HG03469 (cell line): ENCODE measurements around the gene FAM168B.

Experiments
- ATAC-seq: cut with Tn5 transposase; IDR thresholded peaks from one replicate; pipeline ENCODE4 v1.9.1; 2021; ENCODE audit warnings: mild to moderate bottlenecking, moderate library complexity, moderate number of reproducible peaks; ENCODE audit not compliant: unreplicated experiment

The FAM168B gene

DNA sequence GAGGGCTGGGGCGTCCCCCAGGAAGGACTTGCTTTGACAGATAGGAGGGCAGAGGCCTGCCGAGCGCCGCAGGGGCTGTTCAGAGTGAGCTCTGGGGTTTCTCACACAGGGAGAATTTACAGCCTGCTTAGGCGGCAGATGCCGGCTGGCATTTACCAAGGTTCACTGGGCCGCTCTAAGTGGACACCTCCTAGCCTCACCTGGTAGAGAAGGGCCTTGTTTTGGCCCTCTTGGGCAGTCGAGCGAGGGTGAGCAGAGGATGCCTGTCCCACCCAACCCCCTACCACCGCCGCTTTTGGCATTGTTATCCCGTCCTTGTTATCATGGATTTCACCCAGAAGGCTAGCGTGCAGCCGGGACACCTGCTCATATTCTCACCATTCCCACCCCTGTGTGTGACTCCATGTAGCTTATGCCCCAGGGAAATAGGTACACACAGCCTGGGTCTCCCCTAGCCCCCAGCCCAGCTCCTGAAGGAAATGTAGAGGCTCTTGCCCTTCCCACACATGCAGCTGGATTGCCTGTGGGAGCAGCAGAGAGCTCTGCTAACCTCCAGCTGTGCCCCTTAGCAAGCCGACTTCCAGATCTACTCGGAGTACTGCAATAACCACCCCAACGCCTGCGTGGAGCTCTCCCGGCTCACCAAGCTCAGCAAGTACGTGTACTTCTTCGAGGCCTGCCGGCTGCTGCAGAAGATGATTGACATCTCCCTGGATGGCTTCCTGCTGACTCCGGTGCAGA lies 52.4 kb downstream of the FAM168B start:
- ATAC-seq, result no peak

DNA sequence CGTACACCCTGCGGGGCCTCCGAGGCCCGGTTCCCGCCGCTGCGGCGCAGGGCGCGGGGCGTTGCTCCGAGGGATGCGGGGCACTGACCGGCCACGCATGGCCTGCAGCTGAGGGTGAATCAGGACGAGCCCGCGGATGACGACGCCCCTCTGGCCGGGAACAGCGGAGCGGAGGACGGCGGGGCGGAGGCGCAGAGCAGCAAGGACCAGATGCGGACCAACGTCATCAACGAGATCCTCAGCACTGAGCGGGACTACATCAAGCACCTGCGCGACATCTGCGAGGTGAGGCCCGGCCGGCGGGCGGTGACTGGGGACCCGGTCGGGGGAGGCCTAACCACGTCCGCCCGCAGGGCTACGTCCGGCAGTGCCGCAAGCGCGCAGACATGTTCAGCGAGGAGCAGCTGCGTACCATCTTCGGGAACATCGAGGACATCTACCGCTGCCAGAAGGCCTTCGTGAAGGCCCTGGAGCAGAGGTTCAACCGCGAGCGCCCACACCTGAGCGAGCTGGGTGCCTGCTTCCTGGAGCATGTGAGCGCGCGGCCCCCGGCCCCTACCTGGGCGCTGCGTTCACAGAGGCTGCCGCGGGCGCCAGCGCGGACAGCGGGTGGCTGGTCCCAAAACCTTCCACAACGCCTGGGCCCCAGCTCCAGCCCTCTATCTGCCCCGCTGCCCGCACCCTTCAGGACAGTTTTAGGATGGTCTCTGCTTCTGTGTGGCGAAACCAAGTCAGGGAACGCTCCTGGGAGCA lies 53.2 kb downstream of the FAM168B start:
- ATAC-seq, result no peak

DNA sequence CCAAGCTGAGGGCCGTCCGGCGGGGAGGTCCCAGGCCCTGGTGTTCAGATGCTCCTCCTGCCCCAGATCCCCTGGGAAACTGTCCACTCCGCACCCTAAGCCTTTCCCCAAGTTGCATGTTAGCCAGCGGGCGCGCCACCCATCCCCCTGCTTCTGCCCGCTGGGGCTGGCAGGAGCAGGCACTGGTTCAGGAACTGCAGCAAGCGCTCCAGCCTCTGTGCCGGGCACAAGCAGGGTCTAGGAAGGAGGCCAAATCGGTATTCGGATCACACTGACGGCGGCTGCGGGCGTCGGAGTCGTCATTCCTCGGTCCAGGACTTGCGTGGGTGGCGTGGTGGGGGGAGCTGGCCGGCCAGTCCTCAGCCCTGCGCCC lies 53.7 kb downstream of the FAM168B start:
- no peak for ATAC-seq

DNA sequence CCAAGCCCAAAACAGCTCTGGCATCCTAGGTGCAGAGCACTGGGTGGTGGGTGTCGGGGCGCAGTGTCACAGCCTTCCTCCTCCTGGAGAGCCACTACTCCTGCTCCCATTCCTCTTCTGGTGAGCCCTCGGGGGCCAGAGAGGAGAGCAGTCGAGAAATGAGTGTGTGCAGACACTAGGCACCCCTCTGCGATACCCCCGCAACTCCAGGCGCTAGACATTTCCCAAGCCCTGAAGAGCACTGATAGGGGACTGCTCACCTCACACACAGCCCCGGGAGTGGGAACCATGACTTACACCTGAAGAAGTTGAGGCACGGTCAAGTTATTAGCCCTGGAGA lies 54.2 kb downstream of the FAM168B start:
- ATAC-seq, result no peak

DNA sequence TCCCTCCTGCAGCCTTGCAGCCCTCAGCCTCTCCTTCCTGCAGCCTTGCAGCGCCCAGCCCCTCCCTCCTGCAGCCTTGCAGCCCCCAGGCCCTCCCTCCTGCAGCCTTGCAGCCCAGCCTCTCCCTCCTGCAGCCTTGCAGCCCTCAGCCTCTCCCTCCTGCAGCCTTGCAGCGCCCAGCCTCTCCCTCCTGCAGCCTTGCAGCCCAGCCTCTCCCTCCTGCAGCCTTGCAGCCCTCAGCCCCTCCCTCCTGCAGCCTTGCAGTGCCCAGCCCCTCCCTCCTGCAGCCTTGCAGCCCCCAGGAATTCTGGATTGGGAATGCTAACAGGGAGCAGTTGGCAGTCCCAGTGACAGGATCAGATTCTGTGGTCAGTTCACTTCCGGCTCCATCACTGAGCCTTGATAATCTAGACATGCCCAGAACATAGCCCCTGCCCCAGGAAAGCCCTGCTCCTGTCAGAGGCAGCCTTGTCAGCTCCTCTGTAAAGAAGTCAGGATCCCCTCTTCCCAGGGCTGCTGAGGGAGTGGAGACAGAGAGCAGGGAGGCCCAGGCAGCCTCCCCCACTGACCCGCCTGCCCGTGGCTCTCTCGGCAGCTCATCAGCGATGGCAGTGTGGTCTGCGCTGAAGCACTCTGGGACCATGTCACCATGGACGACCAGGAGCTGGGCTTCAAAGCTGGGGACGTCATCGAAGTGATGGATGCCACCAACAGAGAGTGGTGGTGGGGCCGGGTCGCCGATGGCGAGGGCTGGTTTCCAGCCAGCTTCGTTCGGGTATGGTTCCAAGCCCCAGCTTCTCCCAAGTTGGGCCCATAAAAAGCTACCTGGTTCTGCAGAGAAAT lies 54.8 kb downstream of the FAM168B start:
- ATAC-seq, result no peak

DNA sequence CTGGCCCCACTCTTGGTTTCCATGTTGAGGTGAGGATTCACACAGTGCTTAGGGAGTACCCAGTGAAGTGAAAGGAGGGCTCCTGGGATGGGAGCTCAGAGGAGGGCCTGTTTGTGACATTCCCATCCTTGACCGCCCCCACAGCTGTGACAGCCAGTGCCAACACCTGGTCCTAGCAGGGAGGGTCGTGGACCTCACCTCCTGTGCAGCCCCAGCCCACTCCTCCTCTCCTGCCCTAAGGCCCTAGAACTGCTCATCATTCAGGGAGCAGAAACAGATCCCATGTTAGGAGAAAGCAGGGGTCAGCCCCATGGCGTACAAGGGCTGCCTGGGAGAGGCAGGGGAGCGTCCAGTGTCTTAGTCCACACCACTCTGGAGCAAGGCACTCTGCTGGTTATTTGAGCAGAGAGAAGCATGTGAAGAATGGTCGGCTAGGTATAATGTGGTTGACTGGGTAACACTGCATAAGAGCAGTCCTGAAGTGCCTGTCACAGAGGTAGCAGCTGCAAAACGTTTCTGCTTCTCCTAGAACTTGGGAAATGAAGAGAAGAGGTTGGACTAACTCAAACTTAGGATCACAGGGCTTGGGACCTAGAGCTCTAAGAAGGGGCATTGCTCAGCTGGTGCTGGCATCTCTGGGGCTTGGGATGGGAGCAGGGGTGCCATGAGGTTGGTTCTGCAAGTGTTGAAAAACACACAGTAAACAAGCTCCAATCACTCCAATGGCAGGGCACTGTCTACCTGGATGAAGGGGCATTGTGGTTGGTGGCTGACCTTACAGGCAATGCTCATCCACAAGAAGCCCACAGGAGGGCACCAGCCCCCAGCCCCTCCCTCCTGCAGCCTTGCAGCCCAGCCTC lies 55.6 kb downstream of the FAM168B start:
- ATAC-seq, result no peak

DNA sequence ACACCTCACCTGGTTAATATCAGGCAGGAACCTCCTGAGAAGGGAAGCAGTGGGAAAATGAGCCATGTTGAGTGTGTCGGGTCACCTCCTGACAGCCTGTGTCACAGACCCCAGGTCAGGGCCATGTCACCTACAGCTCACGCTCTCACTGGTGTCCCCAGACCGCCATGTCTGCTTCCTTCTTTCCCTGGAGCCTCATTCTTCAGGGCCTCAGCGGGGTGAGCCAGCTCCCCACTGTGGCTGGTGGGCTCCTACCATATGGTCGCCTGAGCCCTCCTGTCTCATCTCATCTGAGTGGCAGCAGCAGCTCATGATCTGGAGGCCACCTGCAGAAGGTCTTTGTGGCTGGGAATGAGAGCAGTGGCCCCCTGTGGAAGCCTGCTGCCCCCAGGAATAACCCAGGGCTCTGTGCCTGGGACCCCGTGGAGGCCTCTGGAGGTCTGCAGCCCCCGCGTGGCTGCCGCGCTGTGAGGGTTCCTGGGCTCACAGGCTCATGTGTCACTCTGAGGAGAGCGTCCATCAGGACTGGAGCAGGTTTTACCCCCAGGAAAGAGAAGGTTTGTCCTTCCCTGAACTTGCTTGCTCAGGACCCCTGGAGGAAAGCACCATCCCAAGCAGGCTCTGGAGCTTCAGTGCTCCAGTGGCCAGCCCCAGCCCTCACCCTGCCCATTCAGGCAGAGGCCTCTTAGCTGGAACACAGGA lies 56.4 kb downstream of the FAM168B start:
- ATAC-seq, result no peak

DNA sequence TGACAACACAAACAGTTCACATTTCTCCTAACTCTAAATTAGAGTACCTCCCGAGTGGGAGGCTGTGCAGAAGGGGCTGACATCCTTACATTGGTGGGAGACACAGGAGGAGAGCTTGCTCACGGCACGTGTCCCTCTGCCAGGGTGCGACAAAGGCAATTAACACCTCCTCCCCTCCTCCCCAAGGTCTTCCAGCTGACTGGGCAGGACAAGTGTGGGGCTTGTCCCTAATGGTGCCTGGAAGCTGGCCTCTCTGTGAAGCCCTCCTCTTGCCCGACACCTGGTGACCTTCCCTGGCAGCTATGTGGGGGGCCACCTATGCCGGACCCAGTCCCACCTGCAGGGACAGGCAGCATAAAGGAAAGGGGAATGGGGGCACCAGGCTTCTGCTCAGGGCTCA lies 57.0 kb downstream of the FAM168B start:
- no peak for ATAC-seq

DNA sequence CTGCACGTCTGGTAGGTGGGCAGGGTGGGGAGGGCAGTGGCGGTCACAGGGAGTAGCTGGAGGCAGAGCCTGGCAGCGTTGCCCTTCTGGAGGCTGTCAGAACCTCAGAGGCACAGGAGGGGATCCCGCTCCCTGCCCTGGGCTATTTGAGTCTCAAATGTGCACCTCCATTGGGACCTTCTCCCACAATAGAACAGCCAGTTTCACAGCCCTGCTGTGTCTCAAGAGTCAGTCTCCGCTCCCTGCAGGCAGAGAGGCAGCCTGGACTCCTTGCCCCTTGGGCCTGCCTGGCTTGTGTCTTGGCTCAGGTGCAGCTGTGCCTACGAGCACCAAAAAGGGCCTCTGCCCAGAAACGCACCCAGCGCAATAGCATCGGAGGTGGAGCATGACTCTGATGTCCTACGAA lies 57.4 kb downstream of the FAM168B start:
- ATAC-seq, result no peak

DNA sequence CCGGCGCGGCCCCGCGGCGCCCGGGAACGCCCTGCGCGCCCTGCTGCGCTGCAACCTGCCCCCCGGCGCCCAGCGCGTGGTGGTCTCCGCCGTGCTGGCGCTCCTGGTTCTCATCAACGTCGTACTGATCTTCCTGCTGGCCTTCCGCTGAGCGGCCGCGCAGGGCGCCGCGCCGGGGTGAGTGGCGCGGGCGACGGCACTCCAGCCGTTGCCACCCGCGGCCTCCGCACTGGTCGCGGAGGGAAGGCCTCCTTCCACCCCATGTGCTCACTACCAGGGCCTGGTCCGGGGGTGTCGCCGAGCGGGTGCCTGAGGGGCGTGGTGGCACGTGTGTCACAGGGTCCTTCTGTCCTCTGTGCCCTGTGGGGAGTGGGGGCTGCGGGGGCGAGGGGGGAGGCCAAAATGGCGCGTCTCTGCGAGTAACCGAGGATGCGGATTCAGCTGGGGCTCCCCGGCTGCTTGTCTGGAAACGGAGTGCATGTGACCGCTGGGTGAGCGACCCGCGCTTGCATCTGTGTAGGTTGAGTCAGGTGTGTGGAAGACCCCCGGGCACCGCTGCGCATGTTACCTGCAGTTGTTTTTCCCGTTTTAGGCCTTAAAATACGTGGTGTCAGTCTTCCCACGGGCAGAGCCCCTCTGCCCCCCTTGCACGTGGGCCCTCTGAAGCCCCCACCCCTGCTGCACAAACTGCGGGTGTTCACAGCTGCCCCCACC lies 58.0 kb downstream of the FAM168B start:
- no peak for ATAC-seq

DNA sequence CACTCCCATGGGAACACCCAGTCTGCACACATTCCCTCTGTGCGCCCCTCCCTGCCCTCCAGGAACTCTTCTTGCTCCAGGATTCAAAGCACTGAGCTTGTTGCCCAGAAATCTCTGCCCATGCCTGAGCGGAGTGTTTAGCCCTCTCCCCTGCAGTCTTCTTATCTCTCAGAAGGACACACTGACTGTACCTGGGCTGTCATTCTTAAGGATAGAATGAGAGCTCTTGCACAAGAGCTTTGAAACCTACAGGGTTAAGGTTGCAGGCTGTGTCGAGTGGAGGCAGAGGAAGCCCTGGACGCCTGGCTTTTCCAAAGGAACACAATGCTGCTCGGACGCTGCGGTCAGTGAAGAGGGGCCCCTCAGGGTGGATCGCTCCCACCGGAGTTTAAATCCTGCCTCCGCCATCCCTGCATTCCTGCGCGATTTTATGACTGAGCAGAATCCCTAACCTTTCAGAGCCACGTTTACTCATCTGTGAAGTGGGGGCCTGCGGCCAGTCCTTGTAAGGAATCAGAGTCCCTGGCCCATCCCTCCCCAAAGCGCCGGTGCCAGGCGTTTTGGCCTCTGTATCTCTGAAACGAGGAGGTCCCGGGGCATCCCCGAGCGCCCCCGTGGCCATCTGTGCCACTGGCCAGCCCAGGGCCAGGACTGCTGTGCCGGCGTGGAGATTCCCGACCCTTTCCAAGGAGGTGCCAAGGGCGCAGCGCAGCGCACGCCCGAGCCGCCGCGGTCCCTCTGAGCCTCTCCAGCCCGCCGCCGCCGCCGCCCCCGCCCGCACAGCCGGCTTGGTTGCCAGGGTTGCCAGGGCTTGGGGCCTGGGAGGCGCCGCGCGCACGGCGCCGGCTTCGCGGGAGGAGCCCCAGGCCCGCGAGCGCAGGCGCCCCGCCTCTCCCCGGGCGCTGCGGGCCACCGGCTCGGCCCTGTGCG lies 58.9 kb downstream of the FAM168B start:
- ATAC-seq, result no peak

DNA sequence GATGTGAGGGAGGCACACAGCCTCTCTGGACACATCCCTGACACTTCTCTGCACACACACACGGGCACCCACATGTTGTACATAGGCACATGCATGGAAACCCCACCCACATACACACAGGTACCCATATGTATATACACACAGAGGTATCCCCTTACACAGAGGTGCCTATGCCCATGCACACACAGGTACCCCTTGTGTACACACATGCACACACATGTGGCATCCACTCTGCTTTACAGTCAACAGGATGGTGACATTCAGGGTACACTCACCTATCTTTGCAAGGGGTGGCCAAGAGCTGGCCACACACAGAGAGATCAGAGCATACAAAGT lies 59.5 kb downstream of the FAM168B start:
- no peak for ATAC-seq

DNA sequence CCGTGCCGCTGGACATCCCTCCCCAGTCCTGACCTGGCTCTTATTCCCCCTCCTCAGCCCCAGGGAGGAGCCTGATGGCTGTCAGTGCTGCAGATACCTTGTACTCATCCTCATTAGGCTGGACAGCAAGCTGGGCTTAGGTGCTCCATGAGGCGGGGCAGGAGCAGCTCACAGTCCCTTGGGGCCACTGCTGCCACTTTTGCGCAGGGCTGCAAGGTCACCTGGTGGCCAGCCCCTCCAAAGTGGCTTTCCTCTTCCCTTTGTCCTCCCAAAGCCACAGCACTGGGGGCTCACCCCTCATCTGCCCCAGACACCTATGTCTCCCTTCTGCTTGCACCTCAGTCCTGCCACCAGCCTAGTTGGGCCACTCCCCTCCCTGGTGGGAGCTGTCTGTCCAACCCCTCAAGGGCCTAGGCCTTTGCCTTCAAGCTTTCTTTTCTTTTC lies 60.8 kb downstream of the FAM168B start:
- ATAC-seq, result no peak

DNA sequence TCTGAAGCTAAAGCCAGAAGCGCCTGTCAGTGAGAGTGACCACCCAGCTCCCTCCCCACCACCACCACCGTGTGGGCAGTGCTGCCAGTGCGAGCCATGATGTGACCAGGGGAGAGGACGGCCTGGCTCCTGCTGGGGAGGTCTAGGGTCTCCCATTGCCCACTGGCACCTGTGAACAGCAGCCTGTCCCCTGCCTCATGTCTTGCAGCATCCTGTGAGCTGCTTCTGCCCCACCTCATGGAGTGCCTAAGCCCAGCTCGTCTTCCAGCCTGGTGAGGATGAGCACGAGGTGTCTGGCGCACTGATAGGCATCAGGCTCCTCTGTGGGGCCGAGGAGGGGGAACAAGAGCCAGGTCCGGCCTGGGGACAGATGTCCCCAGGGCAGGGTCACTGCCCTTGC lies 61.4 kb downstream of the FAM168B start:
- no peak for ATAC-seq

DNA sequence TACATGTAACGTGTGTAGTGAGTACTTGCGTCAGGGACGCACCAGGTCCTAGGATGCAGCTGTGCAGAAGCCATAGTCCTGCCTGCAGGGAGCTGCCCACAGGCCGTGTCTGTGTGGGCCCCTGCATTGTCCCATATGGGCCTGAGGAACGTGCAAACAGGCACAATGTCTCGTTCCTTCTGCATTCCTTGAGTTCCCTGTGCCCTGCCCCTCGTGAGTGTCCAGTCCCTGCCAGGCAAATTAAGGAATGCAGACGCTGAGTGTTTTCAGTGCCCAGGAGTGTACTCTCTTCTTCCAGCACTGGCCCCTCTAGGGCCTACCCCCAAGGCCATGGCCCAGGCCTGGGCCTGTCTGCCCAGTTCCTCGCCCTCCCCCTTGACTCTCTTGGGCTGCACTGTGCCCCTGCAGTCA lies 61.8 kb downstream of the FAM168B start:
- ATAC-seq, result no peak

DNA sequence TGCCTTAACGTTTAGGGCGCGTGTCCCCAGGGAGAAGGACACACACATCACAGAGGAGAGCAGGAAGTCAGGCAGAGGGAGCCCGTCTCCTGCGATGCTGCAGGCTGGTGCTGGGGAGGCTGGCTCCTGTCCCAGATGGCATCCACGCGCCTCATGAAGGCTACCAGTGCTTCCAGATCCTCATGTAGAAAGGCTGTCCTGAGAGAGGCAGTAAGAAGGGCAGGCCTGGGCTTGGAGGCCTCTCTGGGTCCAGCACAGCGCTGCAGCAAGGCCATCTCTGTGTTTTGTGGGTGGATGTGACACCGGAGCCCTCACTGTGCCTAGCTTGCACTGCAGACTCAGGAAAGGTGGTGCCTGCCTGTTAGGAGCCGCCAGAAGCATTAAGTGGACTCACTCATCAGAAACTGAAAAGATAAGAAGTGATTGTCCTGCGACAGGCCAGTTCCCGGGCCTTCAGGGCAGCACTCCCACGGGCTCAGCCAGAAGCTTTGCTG lies 62.7 kb downstream of the FAM168B start:
- ATAC-seq, result no peak

DNA sequence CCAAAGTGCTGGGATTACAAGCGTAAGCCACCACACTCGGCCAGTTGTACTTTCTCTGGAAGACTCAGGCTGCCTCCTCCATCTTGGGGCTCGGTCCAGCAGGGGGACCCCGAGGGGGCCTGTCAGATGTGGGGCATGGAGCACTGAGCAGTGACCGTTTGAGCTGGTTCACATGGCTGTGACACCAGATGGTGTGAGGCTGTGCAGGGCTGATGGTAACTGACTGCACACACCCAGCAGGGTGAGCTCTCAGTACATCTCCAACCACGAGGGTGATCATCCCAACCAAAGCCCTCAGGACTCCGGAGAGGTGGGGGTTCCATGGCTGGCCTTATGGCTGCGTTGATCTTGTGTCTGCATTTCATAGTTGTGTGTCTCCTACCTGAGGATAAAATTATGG lies 63.4 kb downstream of the FAM168B start:
- ATAC-seq, result no peak
